Activated naive CD4-positive, alpha-beta T cell treated with anti-CD3 and anti-CD28 coated beads for 36 hours (primary cell): ENCODE measurements around the gene AGPAT4. TPM values are rescaled to one million over a fixed set of nuclear protein-coding genes. Genes with fewer than 3 reads are reported as not detected.

ENCODE experiments used
- CTCF ChIA-PET: fragments of 350-600 bp; sonication (Branson Sonifier 250); formaldehyde crosslinking; loops from one replicate; lab custom pipeline; 2021; ENCODE audit warnings: antibody characterized with exemption; lab: Charles Lee
- DNase-seq: peaks from one replicate; pipeline ENCODE4 v3.0.0-alpha.2; 2020
- H3K27ac Mint-ChIP-seq: one replicate; pipeline ENCODE4 v1.8.0; 2021; ENCODE audit warnings: mild to moderate bottlenecking, mixed read lengths
- H3K27me3 Mint-ChIP-seq: one replicate; pipeline ENCODE4 v1.8.0; 2021; ENCODE audit warnings: low read depth, mixed read lengths
- H3K36me3 Mint-ChIP-seq: one replicate; pipeline ENCODE4 v1.8.0; 2021; ENCODE audit warnings: low read depth, mixed read lengths
- H3K4me1 Mint-ChIP-seq: one replicate; pipeline ENCODE4 v1.8.0; 2021; ENCODE audit warnings: low read depth, mixed read lengths
- H3K4me3 Mint-ChIP-seq: one replicate; pipeline ENCODE4 v1.8.0; 2021; ENCODE audit warnings: mild to moderate bottlenecking, moderate library complexity, mixed read lengths
- H3K9me3 Mint-ChIP-seq: one replicate; pipeline ENCODE4 v1.8.0; 2021; ENCODE audit warnings: mixed read lengths
- intact Hi-C: fragments of 100-400 bp; cut with micrococcal nuclease; formaldehyde crosslinking; loops from one replicate; pipeline ENCODE4 v1.15.1; 2023
- total RNA-seq, 2 experiments: library from RNA; stranded (reverse); gene quantifications; one replicate each; pipeline ENCODE4 v1.2.3, GENCODE V29; 2021

The AGPAT4 gene
- total RNA-seq, 2 experiments from 2014 or later = 3.7 to 4.2 TPM

DNA sequence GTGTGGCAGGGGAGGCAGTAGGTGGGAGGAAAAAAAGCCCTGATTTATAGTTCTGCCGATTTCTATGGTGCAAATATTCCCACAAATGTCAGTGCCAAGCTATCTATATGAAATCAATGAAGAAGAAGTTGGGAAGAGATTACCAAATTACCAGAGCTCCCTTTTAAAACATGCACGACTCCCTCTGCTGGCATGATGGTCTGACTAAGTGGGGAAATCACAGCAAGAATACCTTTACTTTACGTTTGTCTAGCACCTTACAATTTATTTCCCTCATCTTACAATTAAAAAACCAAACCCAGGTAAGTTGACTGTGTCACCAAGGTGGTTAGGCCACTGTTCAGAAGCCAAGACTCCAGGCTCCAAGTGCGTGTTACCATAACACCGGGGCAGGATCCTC is 55.6 kb downstream of the AGPAT4 start:
- no peak for DNase-seq
- no peak overlapping the region for H3K4me3 Mint-ChIP-seq
- no peak overlapping the region for H3K27ac Mint-ChIP-seq
- peaks cover 21% of the 10 kb centered on the region for H3K36me3 Mint-ChIP-seq
- no peaks in the 10 kb centered on the region for H3K4me1 Mint-ChIP-seq
- peaks cover 4% of the 10 kb centered on the region for H3K9me3 Mint-ChIP-seq
- CTCF ChIA-PET = no interaction called here
- intact Hi-C loops = no loop called here
- no peaks in the 10 kb centered on the region for H3K27me3 Mint-ChIP-seq

DNA sequence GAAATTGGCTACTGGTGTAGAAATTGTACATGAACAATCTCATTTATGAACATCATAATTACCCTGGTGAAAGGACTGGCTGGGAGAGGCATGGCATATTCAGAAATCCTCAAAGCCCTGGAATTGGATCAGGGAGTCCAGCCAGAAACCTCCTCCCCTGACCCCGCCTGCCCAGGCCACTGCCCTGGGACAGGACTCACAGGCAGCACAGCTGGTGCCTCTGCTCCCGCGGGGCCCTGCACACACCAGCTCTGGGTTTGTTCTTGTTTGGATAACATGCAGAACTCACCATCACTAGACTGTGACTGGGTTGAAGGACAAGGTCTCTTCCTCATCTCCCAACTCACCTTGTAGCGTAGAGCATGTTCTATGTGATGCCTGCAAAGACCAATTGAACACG is 56.2 kb downstream of the AGPAT4 start:
- Mint-ChIP-seq H3K9me3 (peaks cover 4% of the 10 kb centered on the region), H3K4me1 (no peaks in the 10 kb centered on the region), H3K27me3 (no peaks in the 10 kb centered on the region), H3K27ac (no peak overlapping the region), H3K36me3 (peaks cover 21% of the 10 kb centered on the region), H3K4me3 (no peak overlapping the region)
- CTCF ChIA-PET = no interaction called here
- intact Hi-C loops = no loop called here
- no peak for DNase-seq

DNA sequence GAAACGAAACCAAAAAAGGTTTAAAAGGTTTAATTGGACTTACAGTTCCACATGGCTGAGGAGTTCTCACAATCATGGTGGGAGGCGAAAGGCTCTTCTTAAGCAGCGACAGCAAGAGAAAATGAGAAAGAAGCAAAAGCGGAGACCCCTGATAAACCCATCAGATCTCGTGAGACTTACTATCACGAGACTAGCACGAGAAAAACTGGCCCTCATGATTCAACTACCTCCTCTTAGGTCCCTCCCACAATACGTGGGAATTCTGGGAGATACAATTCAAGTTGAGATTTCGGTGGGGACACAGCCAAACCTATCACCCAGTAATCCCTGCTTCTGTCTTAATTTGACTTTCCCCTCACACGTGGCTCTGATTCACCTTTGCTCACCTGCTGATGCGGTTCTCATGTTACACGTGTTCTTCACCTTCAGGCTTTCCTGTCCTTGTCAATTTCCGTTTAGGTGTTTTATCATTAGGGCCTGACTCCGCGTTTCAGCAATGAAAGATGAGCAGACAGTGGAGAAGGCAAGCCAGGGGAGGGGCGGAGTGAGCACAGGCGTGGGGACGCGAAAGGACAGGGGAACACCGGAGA is 57.1 kb downstream of the AGPAT4 start:
- no peaks in the 10 kb centered on the region for H3K27me3 Mint-ChIP-seq
- intact Hi-C loops = no loop called here
- H3K9me3 Mint-ChIP-seq = peaks cover 4% of the 10 kb centered on the region
- peaks cover 21% of the 10 kb centered on the region for H3K36me3 Mint-ChIP-seq
- H3K4me3 Mint-ChIP-seq = no peak overlapping the region
- no peak overlapping the region for H3K27ac Mint-ChIP-seq
- H3K4me1 Mint-ChIP-seq = no peaks in the 10 kb centered on the region
- CTCF ChIA-PET = no interaction called here
- DNase-seq = no peak

DNA sequence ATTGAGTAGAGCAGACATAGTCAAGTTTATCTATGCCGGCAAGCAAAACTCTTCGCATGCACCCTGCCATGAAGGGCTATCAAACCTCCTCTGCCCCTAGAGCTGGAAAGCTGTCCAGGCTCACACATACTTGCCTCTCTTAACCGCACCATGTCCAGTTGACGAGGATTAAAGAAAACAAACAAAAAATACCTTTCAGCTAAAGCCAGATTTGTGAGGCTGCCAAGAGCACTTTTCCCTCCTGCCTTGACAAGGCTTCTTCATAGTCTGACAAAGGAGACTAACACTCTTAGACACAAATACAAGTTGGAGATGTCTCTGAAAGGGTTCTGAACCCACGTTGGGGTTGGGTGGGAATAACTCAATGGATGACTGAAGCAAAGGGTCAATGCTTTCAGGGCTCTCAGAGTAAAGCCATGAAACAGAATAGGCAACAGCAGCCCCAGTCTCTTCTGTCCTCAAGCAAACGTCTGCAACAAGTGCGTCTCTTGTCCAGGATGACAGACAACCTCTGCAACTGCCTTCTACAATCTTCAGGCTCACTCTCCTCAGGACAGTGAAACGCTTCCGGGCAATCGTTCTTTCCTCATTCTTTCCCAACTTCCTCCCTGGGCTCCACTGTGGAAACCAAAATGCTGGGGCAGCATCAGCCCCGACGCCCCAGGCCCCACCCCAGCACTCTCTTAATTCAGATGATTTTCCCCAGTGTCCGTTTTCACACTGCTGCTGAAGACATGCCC is 57.8 kb downstream of the AGPAT4 start:
- no peak for DNase-seq
- H3K27ac Mint-ChIP-seq = no peak overlapping the region
- H3K4me1 Mint-ChIP-seq = no peaks in the 10 kb centered on the region
- intact Hi-C loops = no loop called here
- no peaks in the 10 kb centered on the region for H3K27me3 Mint-ChIP-seq
- peaks cover 21% of the 10 kb centered on the region for H3K36me3 Mint-ChIP-seq
- H3K4me3 Mint-ChIP-seq = no peak overlapping the region
- CTCF ChIA-PET = no interaction called here
- H3K9me3 Mint-ChIP-seq = peaks cover 9% of the 10 kb centered on the region

DNA sequence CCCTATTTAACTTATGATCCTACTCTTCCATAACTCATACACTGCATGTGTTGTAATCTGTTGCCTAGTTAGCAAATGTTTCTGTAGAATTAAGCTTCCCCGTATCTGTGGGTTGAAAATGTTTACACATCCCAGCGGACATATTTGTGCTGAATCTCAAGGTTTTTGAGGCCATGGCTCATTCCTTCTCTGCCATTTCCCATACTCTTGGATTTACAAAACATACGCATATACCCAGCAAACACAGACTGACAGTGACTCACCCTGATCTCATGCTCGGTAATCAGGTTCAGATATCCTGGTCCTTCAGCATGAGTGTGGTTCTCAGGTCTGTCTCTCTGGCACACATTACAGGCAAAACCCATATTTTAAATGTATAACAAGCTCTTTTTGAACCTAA is 58.7 kb downstream of the AGPAT4 start:
- intact Hi-C loops = no loop called here
- Mint-ChIP-seq H3K36me3 (peaks cover 21% of the 10 kb centered on the region), H3K9me3 (peaks cover 9% of the 10 kb centered on the region), H3K4me1 (no peaks in the 10 kb centered on the region), H3K27me3 (no peaks in the 10 kb centered on the region), H3K27ac (no peak overlapping the region), H3K4me3 (no peak overlapping the region)
- DNase-seq = no peak
- CTCF ChIA-PET = no interaction called here

DNA sequence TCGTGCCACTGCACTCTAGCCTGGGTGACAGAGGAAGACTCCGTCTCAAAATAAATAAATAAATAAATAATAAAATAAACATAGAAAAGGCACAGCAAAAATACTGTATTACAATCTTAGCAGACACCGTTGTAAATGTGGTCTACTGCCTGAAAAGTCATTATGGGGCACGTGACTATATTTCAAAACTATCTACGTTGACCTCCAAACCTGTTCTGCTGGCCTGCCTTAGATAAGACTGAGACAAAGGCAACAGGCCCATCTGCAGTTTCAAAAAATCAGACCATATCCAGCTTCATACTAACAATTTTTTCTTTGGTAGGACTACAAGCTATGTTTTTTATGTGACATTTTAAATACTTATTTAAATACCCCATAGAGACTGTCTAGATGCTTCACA is 59.1 kb downstream of the AGPAT4 start:
- peaks cover 9% of the 10 kb centered on the region for H3K9me3 Mint-ChIP-seq
- H3K27me3 Mint-ChIP-seq = no peaks in the 10 kb centered on the region
- H3K36me3 Mint-ChIP-seq = peaks cover 21% of the 10 kb centered on the region
- no peak overlapping the region for H3K27ac Mint-ChIP-seq
- DNase-seq = no peak
- intact Hi-C loops = no loop called here
- CTCF ChIA-PET = no interaction called here
- no peak overlapping the region for H3K4me3 Mint-ChIP-seq
- no peaks in the 10 kb centered on the region for H3K4me1 Mint-ChIP-seq

DNA sequence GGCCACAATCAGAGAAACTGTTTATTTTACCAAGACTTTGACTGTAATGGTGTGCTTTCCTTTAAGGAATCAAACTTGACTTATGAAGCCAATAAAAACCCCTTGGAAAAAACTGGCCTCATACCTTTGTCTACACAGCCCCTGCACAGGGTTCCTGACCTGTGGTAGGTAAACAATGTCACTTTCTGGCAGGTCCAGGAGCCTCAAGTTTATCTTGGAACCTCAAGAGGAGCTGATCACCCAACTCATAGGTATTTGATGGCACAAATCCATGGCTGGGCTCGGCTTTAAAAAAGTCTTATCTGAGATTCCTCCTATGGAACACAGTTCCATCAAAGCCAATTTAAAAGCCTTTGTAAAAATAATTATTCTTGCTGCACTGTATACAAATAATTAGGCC is 61.0 kb downstream of the AGPAT4 start:
- Mint-ChIP-seq H3K4me3 (no peak overlapping the region), H3K9me3 (peaks cover 9% of the 10 kb centered on the region), H3K27me3 (no peaks in the 10 kb centered on the region), H3K4me1 (no peaks in the 10 kb centered on the region), H3K27ac (no peak overlapping the region), H3K36me3 (peaks cover 17% of the 10 kb centered on the region)
- no peak for DNase-seq
- intact Hi-C loops = no loop called here
- CTCF ChIA-PET = no interaction called here

DNA sequence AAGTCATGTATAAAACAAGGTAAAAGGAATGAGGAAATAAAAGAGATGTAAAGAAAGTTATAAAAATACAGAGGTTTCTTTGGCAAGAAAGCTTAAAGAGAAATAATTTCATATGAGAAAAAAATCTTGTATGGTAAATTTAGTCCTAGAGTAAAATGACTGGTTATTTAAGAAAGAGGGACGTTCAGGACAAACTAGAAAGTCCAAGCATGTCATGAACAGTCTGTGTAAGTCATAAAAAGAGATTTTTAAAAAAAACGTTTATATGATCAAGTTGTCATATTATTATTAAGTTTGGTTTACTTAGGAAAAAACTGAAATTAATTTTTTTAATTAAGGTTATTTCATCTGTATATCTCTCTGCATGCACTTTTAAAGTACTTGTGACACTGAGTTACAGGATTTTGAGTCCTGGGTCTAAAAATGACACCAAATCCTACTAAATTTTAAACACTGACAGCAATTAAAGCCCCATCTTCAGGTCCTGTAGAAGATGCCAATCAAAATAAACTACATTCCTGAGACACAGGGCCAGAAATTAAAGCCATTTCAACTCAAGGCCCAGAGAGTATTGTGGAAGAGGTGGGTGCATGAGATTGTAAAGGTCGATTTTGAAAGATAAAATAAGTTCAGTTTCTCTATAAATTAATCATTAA is 62.4 kb downstream of the AGPAT4 start:
- H3K27ac Mint-ChIP-seq = no peak overlapping the region
- no peaks in the 10 kb centered on the region for H3K27me3 Mint-ChIP-seq
- DNase-seq = no peak
- peaks cover 11% of the 10 kb centered on the region for H3K9me3 Mint-ChIP-seq
- H3K4me1 Mint-ChIP-seq = no peaks in the 10 kb centered on the region
- intact Hi-C loops = no loop called here
- H3K36me3 Mint-ChIP-seq = peaks cover 12% of the 10 kb centered on the region
- H3K4me3 Mint-ChIP-seq = no peak overlapping the region
- CTCF ChIA-PET = no interaction called here

DNA sequence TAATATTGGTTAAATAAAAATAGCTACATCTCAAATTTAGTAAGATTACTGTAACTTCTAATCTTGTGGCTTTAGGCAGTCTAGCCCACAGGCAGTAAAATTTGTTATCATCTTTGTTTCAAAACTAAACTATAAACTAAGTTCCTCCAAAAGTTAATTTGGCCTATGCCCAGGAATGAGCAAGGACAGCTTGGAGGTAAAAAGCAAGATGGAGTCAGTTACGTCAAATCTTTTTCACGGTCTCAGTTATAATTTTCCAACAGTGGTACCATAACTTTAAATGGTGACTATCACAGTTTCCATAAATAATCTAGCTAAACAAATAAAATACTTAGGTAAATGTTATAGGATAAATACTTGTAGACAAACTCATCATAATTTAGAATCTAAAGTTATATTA is 63.0 kb downstream of the AGPAT4 start:
- H3K36me3 Mint-ChIP-seq = peaks cover 6% of the 10 kb centered on the region
- intact Hi-C loops = no loop called here
- H3K9me3 Mint-ChIP-seq = peaks cover 11% of the 10 kb centered on the region
- CTCF ChIA-PET = no interaction called here
- DNase-seq = no peak
- no peak overlapping the region for H3K27ac Mint-ChIP-seq
- no peak overlapping the region for H3K4me3 Mint-ChIP-seq
- no peaks in the 10 kb centered on the region for H3K4me1 Mint-ChIP-seq
- no peaks in the 10 kb centered on the region for H3K27me3 Mint-ChIP-seq

DNA sequence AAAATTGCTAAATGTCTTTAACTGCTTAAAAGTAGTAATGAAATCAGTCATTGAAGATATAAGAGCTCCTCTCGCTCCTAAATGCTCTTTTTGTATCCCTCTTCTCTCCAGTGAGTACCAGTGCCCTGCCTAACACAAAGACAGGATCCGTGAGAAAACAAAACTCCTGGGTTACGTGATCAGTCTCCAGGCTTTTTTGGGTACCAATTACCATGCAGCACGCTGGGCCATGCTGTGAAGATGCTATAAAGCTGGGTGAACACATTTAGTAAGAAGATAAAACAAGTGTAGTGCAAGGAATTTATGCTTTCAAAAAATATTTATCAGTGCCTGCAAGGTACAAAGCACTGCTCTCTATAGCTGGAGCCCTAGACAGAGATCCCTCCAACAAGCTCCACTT is 66.7 kb downstream of the AGPAT4 start:
- no peak overlapping the region for H3K4me3 Mint-ChIP-seq
- CTCF ChIA-PET = no interaction called here
- intact Hi-C loops = no loop called here
- DNase-seq = no peak
- H3K27ac Mint-ChIP-seq = no peak overlapping the region
- H3K4me1 Mint-ChIP-seq = no peaks in the 10 kb centered on the region
- H3K9me3 Mint-ChIP-seq = peaks cover 8% of the 10 kb centered on the region
- H3K36me3 Mint-ChIP-seq = no peaks in the 10 kb centered on the region
- H3K27me3 Mint-ChIP-seq = no peaks in the 10 kb centered on the region

DNA sequence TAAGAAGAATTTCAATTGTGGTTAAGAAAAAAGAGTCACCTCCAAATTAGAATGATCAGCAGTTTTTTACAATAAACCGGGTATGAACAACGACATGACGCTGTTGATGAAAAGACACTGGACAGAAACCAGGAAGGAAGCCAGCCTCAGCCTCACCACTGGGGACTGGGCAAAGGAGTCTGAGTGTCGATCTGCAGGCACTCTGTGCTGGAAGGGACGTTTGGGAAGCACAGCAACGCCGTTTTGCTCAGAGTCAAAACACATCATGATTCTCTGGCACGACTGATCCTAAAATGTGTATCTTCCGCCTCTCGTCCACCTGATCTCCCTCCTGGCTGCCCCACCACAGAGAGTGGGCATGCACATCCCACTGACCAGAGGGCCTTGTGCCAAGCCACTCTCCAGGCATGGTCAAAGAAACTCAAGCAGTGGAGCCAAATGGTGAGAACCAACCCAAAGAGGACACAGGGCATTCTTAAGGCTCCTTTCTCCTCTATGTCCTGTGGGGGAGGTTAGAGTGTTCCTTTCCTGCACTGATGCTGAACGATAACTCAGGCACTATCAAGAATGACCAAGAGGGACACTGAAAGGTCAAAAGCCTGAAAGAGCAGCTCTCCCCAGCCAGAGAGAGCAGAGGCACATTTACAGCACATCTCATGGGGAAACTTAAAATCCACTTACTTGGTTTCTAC is 68.8 kb downstream of the AGPAT4 start:
- CTCF ChIA-PET = no interaction called here
- no peak for DNase-seq
- H3K27me3 Mint-ChIP-seq = no peaks in the 10 kb centered on the region
- no peak overlapping the region for H3K4me3 Mint-ChIP-seq
- H3K4me1 Mint-ChIP-seq = no peaks in the 10 kb centered on the region
- peaks cover 2% of the 10 kb centered on the region for H3K36me3 Mint-ChIP-seq
- H3K27ac Mint-ChIP-seq = no peak overlapping the region
- intact Hi-C loops = no loop called here
- H3K9me3 Mint-ChIP-seq = peaks cover 2% of the 10 kb centered on the region

DNA sequence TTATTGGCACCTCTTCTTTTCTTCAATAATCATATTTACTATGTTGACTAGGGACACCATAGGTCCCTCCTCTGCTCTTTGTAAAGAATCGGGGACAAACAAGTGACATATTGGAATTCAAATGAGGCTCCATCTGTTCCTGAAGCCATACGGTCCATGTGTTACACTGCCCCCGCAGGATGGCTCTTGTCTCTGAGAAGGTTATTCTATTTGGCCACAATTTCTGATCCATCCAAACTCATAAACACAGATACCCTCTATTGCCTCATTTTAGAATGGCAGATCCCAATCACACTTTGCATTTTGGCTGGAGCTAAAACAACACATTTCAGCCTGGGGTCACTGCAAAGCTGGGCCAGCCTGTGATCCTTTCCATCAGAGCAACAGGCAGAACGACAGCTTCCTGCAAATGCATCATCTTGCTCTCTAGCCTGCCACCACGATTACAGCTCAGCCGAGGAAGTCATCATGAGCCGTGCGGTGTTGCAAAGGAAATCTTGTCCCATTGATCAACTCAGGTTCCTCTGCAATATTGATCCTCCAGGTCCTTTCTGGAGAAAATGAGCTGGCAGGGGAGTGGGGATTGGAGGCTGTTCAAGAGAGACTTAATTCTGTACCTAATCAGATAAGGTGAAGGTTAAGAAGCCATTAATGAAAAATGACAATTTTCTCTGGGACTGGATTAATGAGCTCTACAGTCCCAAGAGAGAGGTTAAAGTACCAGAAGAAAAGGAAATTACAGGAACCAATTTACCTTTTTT is 73.1 kb downstream of the AGPAT4 start:
- no peak overlapping the region for H3K4me3 Mint-ChIP-seq
- intact Hi-C loops = no loop called here
- CTCF ChIA-PET = no interaction called here
- DNase-seq = no peak
- peaks cover 4% of the 10 kb centered on the region for H3K27me3 Mint-ChIP-seq
- H3K36me3 Mint-ChIP-seq = peaks cover 2% of the 10 kb centered on the region
- H3K27ac Mint-ChIP-seq = no peak overlapping the region
- no peaks in the 10 kb centered on the region for H3K4me1 Mint-ChIP-seq
- no peaks in the 10 kb centered on the region for H3K9me3 Mint-ChIP-seq
